Trophoblast cell (in vitro differentiated cells and primary cell): ENCODE measurements around the gene TRUB2.

Source experiments
- DNase-seq, 2 donors: peaks; one replicate each; pipeline ENCODE4 v3.0.0-alpha.2; 2016
- H2AFZ ChIP-seq: 2 replicates; pipeline ENCODE4 v1.6.1; 2013; ENCODE audit warnings: low read length, moderate library complexity, mild to moderate bottlenecking; ENCODE audit not compliant: insufficient read depth, poor library complexity
- H2AK5ac ChIP-seq: 2 replicates; pipeline ENCODE4 v1.6.1; 2013; ENCODE audit warnings: mild to moderate bottlenecking, low read length
- H2BK120ac ChIP-seq: 2 replicates; pipeline ENCODE4 v1.6.1; 2013; ENCODE audit warnings: low read length, mild to moderate bottlenecking, moderate library complexity; ENCODE audit not compliant: insufficient read depth, poor library complexity
- H2BK12ac ChIP-seq: 2 replicates; pipeline ENCODE4 v1.6.1; 2013; ENCODE audit warnings: mild to moderate bottlenecking, low read length, moderate library complexity
- H2BK5ac ChIP-seq: 2 replicates; pipeline ENCODE4 v1.6.1; 2013; ENCODE audit warnings: low read length, low read depth, moderate library complexity, mild to moderate bottlenecking; ENCODE audit not compliant: poor library complexity
- H3K14ac ChIP-seq: 2 replicates; pipeline ENCODE4 v1.6.1; 2013; ENCODE audit warnings: mild to moderate bottlenecking, low read length
- H3K18ac ChIP-seq: 2 replicates; pipeline ENCODE4 v1.6.1; 2013; ENCODE audit warnings: mild to moderate bottlenecking, low read length
- H3K23ac ChIP-seq: 2 replicates; pipeline ENCODE4 v1.6.1; 2013; ENCODE audit warnings: low read length
- H3K27ac ChIP-seq: 2 replicates; pipeline ENCODE4 v1.5.1; 2013; ENCODE audit warnings: low read depth, mild to moderate bottlenecking, inconsistent platforms, low read length, moderate library complexity
- H3K27me3 ChIP-seq: 2 replicates; pipeline ENCODE4 v1.6.1; 2013; ENCODE audit warnings: inconsistent platforms, mild to moderate bottlenecking, low read length, moderate library complexity; ENCODE audit not compliant: insufficient read depth
- H3K36me3 ChIP-seq, 2 experiments: 1 replicate in 1 of 2; 2 replicates in 1 of 2; pipeline ENCODE4 v1.6.1; 2013; ENCODE audit warnings: low read length in 2 of 2, mild to moderate bottlenecking in 2 of 2, moderate library complexity in 1 of 2; ENCODE audit not compliant: insufficient read depth in 2 of 2, control insufficient read depth in 1 of 2
- H3K4ac ChIP-seq: 2 replicates; pipeline ENCODE4 v1.6.1; 2013; ENCODE audit warnings: low read depth, mild to moderate bottlenecking, low read length, moderate library complexity
- H3K4me1 ChIP-seq, 2 experiments: 1 replicate in 1 of 2; 2 replicates in 1 of 2; pipeline ENCODE4 v1.6.1; 2013; ENCODE audit warnings: low read length in 2 of 2, mild to moderate bottlenecking in 2 of 2, moderate library complexity in 1 of 2; ENCODE audit not compliant: insufficient read depth in 2 of 2, control insufficient read depth in 1 of 2
- H3K4me2 ChIP-seq: 2 replicates; pipeline ENCODE4 v1.6.1; 2013; ENCODE audit warnings: inconsistent platforms, mild to moderate bottlenecking, low read length, moderate library complexity
- H3K4me3 ChIP-seq: 2 replicates; pipeline ENCODE4 v1.5.1; 2013; ENCODE audit warnings: mild to moderate bottlenecking, low read depth, low read length, inconsistent platforms
- H3K79me1 ChIP-seq: one replicate; pipeline ENCODE4 v1.6.1; 2013; ENCODE audit warnings: low read length
- H3K79me2 ChIP-seq: 2 replicates; pipeline ENCODE4 v1.6.1; 2013; ENCODE audit warnings: low read length, mild to moderate bottlenecking; ENCODE audit not compliant: control insufficient read depth, insufficient read depth, poor library complexity
- H3K9ac ChIP-seq: 2 replicates; pipeline ENCODE4 v1.6.1; 2013; ENCODE audit warnings: mild to moderate bottlenecking, low read length
- H3K9me3 ChIP-seq: 2 replicates; pipeline ENCODE4 v1.6.1; 2013; ENCODE audit warnings: low read depth, mild to moderate bottlenecking, control low read depth, inconsistent platforms, low read length; ENCODE audit not compliant: insufficient read depth
- H4K12ac ChIP-seq: 2 replicates; pipeline ENCODE4 v1.6.1; 2013; ENCODE audit warnings: low read depth, mild to moderate bottlenecking, low read length, moderate library complexity
- H4K8ac ChIP-seq: 2 replicates; pipeline ENCODE4 v1.6.1; 2013; ENCODE audit warnings: low read depth, mild to moderate bottlenecking, low read length, moderate library complexity
- H4K91ac ChIP-seq: one replicate; pipeline ENCODE4 v1.6.1; 2013; ENCODE audit warnings: low read depth, mild to moderate bottlenecking, low read length, moderate library complexity
- WGBS: extraction: QIAGEN DNeasy Blood & Tissue Kit; methylation state at CpG from one replicate; pipeline ENCODE4 v1.1.7; 2013; ENCODE audit warnings: missing lambda C conversion rate; ENCODE audit not compliant: insufficient read length, insufficient coverage; ENCODE audit errors: extremely low coverage; 5-methylcytosine and 5-hydroxymethylcytosine counted together

The TRUB2 gene

GRCh38 chr9:128317629-128318028 lies 4.6 kb downstream of the TRUB2 start:
- H3K14ac ChIP-seq, result no peak overlapping the region
- no peak for DNase-seq

GRCh38 chr9:128316421-128316820 lies 5.8 kb downstream of the TRUB2 start:
- no peaks in the 10 kb centered on the region for H3K27me3 ChIP-seq
- no peak overlapping the region for H2BK5ac ChIP-seq
- H2AFZ ChIP-seq, result no peak overlapping the region
- H4K12ac ChIP-seq, result no peak overlapping the region
- no peak overlapping the region for H3K27ac ChIP-seq
- no peak overlapping the region for H3K14ac ChIP-seq
- H2BK12ac ChIP-seq, result no peak overlapping the region
- no peak overlapping the region for H4K8ac ChIP-seq
- H3K18ac ChIP-seq, result no peak overlapping the region
- H2BK120ac ChIP-seq, result no peak overlapping the region
- no peak overlapping the region for H3K9ac ChIP-seq
- H3K4me3 ChIP-seq, result no peak overlapping the region
- H3K9me3 ChIP-seq, result no peaks in the 10 kb centered on the region
- H3K79me1 ChIP-seq, result no peaks in the 10 kb centered on the region
- H3K79me2 ChIP-seq, result no peaks in the 10 kb centered on the region
- no peak overlapping the region for H2AK5ac ChIP-seq
- no peak overlapping the region for H3K23ac ChIP-seq
- H3K4ac ChIP-seq, result no peak overlapping the region
- peaks cover 29 to 42% of the 10 kb centered on the region in 2 experiments for H3K36me3 ChIP-seq
- no peak overlapping the region for H4K91ac ChIP-seq
- no CpG with 5 or more reads among the region's 9 CpGs for WGBS
- peaks cover 1% of the 10 kb centered on the region in 2 experiments for H3K4me1 ChIP-seq
- no peak overlapping the region for H3K4me2 ChIP-seq
- DNase-seq, result no peak

More at GRCh38 chr9:128317629-128318028, 4.6 kb downstream of the TRUB2 start:
- Histone ChIP-seq H2AFZ (no peak overlapping the region), H2BK12ac (no peak overlapping the region), H3K9ac (no peak overlapping the region), H3K79me1 (peaks cover 3% of the 10 kb centered on the region), H3K79me2 (peaks cover 2% of the 10 kb centered on the region), H3K4me1 (peaks cover 2 to 5% of the 10 kb centered on the region in 2 experiments), H3K23ac (no peak overlapping the region), H3K36me3 (peaks cover 24 to 41% of the 10 kb centered on the region in 2 experiments), H2BK5ac (no peak overlapping the region), H4K12ac (no peak overlapping the region), H2AK5ac (no peak overlapping the region), H3K27me3 (no peaks in the 10 kb centered on the region), H3K18ac (no peak overlapping the region), H3K4me2 (no peak overlapping the region), H4K91ac (no peak overlapping the region), H4K8ac (no peak overlapping the region), H3K4me3 (no peak overlapping the region), H3K27ac (no peak overlapping the region), H3K9me3 (no peaks in the 10 kb centered on the region), H3K4ac (no peak overlapping the region), H2BK120ac (no peak overlapping the region)
- WGBS, result no CpG with 5 or more reads among the region's 2 CpGs

DNA sequence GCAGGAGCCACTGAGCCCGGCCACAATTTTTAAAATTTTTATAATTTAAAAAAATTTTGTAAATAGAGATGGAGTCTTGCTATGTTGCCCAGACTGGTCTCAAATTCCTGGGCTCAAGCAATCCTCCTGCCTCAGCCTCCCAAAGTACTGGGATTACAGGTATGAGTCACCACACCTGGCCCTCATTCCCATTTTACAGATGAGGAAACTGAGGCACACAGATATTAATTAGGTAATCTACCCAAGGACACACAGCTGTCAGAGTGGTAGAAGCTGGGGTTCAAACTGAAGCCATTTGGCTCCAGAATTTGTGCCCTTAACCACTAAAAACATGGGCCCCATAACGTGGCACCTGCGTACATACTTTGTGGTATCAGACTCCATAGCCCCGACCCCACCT lies 7.5 kb downstream of the TRUB2 start:
- H2BK12ac ChIP-seq, result no peak overlapping the region
- no peaks in the 10 kb centered on the region for H3K9me3 ChIP-seq
- no peaks in the 10 kb centered on the region for H3K79me2 ChIP-seq
- no peaks in the 10 kb centered on the region for H3K27me3 ChIP-seq
- no peak overlapping the region for H3K27ac ChIP-seq
- peaks cover 44 to 56% of the 10 kb centered on the region in 2 experiments for H3K36me3 ChIP-seq
- H2BK5ac ChIP-seq, result no peak overlapping the region
- DNase-seq, result no peak
- H3K18ac ChIP-seq, result no peak overlapping the region
- no peak overlapping the region for H3K4me3 ChIP-seq
- no peak overlapping the region for H2BK120ac ChIP-seq
- H3K4ac ChIP-seq, result no peak overlapping the region
- WGBS, result no CpG with 5 or more reads among the region's 4 CpGs
- H3K9ac ChIP-seq, result no peak overlapping the region
- H3K4me1 ChIP-seq, result no peaks in the 10 kb centered on the region
- H3K4me2 ChIP-seq, result no peak overlapping the region
- no peak overlapping the region for H4K12ac ChIP-seq
- no peak overlapping the region for H4K91ac ChIP-seq
- H2AFZ ChIP-seq, result no peak overlapping the region
- H2AK5ac ChIP-seq, result no peak overlapping the region
- H4K8ac ChIP-seq, result no peak overlapping the region
- H3K14ac ChIP-seq, result no peak overlapping the region
- no peak overlapping the region for H3K23ac ChIP-seq
- H3K79me1 ChIP-seq, result no peaks in the 10 kb centered on the region

- Histone ChIP-seq H3K9ac (no peak overlapping the region), H3K27me3 (no peaks in the 10 kb centered on the region), H3K23ac (no peak overlapping the region), H3K4ac (no peak overlapping the region), H3K4me3 (no peak overlapping the region), H3K79me1 (no peaks in the 10 kb centered on the region), H3K36me3 (peaks cover 43 to 47% of the 10 kb centered on the region in 2 experiments), H2AK5ac (no peak overlapping the region), H3K4me2 (no peak overlapping the region), H3K79me2 (no peaks in the 10 kb centered on the region), H3K4me1 (peaks cover 0 to 2% of the 10 kb centered on the region in 2 experiments), H4K12ac (peak overlapping the region; percentile 2), H3K9me3 (no peaks in the 10 kb centered on the region), H2BK5ac (no peak overlapping the region), H3K14ac (no peak overlapping the region), H2BK12ac (no peak overlapping the region), H2BK120ac (no peak overlapping the region), H4K91ac (no peak overlapping the region), H4K8ac (no peak overlapping the region), H3K18ac (no peak overlapping the region), H2AFZ (no peak overlapping the region), H3K27ac (no peak overlapping the region)
- WGBS, result no CpG with 5 or more reads among the region's 10 CpGs
- no peak for DNase-seq
Observed at GRCh38 chr9:128310461-128310860, 11.8 kb downstream of the TRUB2 start.
